ENCODE measurements around the gene CIDEB.

Gene CIDEB

DNA sequence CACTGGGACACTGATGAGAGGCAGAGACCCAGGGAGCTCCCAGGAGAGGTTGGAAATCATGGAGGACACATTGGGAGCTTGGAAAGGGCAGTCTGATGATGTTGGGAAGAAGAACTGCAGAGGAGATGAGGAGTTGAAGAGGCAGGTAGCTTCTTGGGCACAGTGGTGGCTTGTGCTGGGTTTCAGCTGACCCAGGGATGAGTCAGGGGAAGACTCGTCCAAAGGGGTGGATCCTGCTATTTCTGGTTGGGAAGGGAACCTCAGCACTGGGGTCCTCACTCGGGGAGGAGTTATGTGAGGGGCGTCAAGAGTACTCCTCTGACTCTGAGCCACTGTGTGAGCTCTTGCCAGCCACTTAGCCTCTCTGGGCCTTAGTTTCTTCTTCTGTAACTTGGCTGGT, 15.6 kb upstream of the CIDEB start:
- no peak for TF ChIP-seq CTCF (IDR thresholded peaks at IDR 0.05; ENCODE audit: low read depth, low read length)
- no peak for DNase-seq (ENCODE audit: low read depth, low spot score)
- in situ Hi-C loops (cut with HindIII; ENCODE audit: low sequenced_read_pairs), result no loop called here
- no peak overlapping the region for H3K4me3 ChIP-seq (ENCODE audit: low read depth, low read length)

GRCh38 chr14:24322672-24323071, 14.9 kb upstream of the CIDEB start:
- no peak for DNase-seq (ENCODE audit: low read depth, low spot score)
- TF ChIP-seq CTCF (IDR thresholded peaks at IDR 0.05; ENCODE audit: low read depth, low read length), result no peak
- no peak overlapping the region for H3K4me3 ChIP-seq (ENCODE audit: low read depth, low read length)
- in situ Hi-C loops (cut with HindIII; ENCODE audit: low sequenced_read_pairs), result no loop called here

DNA sequence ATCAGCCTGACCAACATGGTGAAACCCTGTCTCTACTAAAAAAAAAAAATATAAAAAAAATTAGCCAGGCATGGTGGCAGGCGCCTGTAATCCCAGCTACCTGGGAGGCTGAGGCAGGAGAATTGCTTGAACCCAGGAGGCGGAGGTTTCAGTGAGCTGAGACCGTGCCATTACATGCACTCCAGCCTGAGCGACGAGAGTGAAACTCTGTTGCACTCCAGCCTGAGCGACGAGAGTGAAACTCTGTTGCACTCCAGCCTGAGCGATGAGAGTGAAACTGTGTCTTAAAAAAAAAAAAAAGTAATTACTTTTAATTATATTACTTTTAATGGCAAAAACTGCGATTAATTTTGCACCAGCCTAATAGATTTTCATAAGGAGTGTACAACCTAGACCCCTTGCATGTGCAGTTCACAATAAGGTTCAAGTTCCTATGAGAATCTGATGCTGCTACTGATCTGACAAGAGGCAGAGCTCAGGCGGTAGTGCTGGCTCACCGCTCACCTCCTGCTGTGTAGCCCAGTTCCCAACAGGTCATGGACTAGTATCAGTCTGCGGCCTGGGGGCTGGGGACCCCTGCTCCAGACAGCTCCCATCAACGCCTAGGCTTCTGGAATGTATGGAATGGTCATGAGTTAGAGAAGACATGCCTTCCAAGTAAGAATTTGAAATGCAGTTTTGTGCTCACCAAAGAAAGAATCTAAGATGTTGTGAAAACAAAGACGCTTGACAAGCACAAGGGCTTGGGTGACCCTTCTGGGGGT, 13.6 kb upstream of the CIDEB start:
- TF ChIP-seq CTCF (IDR thresholded peaks at IDR 0.05; ENCODE audit: low read depth, low read length), result no peak
- DNase-seq (ENCODE audit: low read depth, low spot score), result no peak
- in situ Hi-C loops (cut with HindIII; ENCODE audit: low sequenced_read_pairs), result no loop called here
- no peak overlapping the region for H3K4me3 ChIP-seq (ENCODE audit: low read depth, low read length)

DNA sequence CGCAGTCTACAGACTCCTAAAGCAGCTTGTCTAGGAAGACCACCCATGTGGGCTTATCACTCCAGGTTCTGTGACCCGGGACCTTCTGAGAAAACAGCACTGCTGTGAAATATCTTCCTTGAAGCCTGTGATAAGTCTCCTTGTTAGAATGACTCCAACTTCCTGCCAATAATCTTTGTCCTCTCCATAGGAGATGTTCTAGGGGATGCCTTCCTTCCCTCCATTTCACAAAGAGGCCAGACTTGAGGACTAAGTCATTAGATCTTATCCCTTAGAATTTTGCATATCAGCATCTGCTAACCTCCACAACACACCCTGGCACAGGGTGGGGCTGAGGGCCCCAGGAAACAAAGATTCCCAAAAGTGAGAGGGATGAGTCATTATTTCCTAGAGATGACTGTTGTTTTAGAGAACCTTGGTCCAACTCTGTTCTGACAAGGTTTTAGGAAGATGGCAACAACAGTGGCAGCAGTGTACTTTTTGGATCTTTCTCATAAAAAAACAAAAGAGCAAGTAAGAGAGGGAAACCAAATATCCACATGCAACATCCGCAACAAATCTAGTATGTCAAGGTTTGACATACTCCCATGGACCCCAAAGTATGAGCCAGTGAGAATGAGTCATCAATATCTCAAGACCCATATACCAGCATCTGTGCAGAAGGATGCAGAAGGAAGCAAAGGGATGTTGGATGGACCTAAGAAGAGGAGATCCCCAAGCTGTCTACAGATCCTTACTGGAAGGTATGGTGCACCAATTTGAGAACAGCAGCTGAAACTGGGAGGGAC, 9.6 kb upstream of the CIDEB start:
- in situ Hi-C loops (cut with HindIII; ENCODE audit: low sequenced_read_pairs), result no loop called here

DNA sequence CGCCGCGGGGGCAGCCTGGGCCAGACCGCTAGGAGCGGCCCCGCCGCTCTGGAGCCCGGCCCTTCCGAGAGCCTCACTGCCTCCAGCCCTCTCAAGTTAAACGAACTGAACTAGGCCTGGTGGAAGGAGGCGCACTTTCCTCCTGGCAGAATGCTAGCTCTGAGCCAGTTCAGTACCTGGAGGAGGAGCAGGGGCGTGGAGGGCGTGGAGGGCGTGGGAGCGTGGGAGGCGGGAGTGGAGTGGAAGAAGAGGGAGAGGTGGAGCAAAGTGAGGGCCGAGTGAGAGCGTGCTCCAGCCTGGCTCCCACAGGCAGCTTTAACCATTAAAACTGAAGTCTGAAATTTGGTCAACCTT, 8.8 kb upstream of the CIDEB start:
- no peak for DNase-seq (ENCODE audit: low read depth, low spot score)
- no peak for TF ChIP-seq CTCF (IDR thresholded peaks at IDR 0.05; ENCODE audit: low read depth, low read length)
- in situ Hi-C loops (cut with HindIII; ENCODE audit: low sequenced_read_pairs), result no loop called here
- H3K4me3 ChIP-seq (ENCODE audit: low read depth, low read length), result no peak overlapping the region

More for the DNA sequence above, 9.6 kb upstream of the CIDEB start:
- H3K4me3 ChIP-seq (ENCODE audit: low read depth, low read length), result no peak overlapping the region
- no peak for TF ChIP-seq CTCF (IDR thresholded peaks at IDR 0.05; ENCODE audit: low read depth, low read length)
- DNase-seq (ENCODE audit: low read depth, low spot score), result no peak

- DNase-seq (ENCODE audit: low read depth, low spot score), result no peak
- H3K4me3 ChIP-seq (ENCODE audit: low read depth, low read length), result no peak overlapping the region
- TF ChIP-seq CTCF (IDR thresholded peaks at IDR 0.05; ENCODE audit: low read depth, low read length), result peak; percentile 8
- in situ Hi-C loops (cut with HindIII; ENCODE audit: low sequenced_read_pairs), result no loop called here
Observed at GRCh38 chr14:24315807-24316596, 8.2 kb upstream of the CIDEB start.

All from astrocyte of the spinal cord (primary cell).